GM12878 (cell line): ENCODE data around the gene DLST.

Source experiments
- CREB1 ChIP-seq: IDR thresholded peaks from 2 replicates; pipeline ENCODE4 v1.6.1; 2012; ENCODE audit warnings: low read depth, mild to moderate bottlenecking, inconsistent platforms
- CTCF ChIP-seq, 3 experiments: IDR thresholded peaks in 2 of 3; conservative IDR thresholded peaks in 1 of 3; 2 replicates each; pipeline ENCODE4 v1.5.1; 2011; ENCODE audit warnings: low read depth in 3 of 3, low read length in 3 of 3, mild to moderate bottlenecking in 3 of 3, control low read depth in 2 of 3, moderate library complexity in 2 of 3, inconsistent platforms in 1 of 3, mixed read lengths in 1 of 3; ENCODE audit not compliant: control insufficient read depth in 2 of 3, insufficient read depth in 1 of 3; ENCODE audit errors: extremely low read depth in 1 of 3
- JUNB ChIP-seq: IDR thresholded peaks from 2 replicates; pipeline ENCODE4 v1.6.1; 2016; ENCODE audit warnings: antibody characterized with exemption, mild to moderate bottlenecking
- MYC ChIP-seq: IDR thresholded peaks from 2 replicates; pipeline ENCODE4 v1.6.1; 2011; ENCODE audit warnings: mild to moderate bottlenecking, low read length, moderate library complexity, inconsistent platforms; ENCODE audit not compliant: insufficient read depth, insufficient replicate concordance, insufficient read length, severe bottlenecking
- POLR2AphosphoS5 ChIP-seq: IDR thresholded peaks from 2 replicates; pipeline ENCODE4 v1.6.1; 2011; ENCODE audit warnings: mild to moderate bottlenecking, low read length, inconsistent platforms
- PRDM15 ChIP-seq: fragments of 450-650 bp; formaldehyde crosslinking; IDR thresholded peaks from 2 replicates; pipeline ENCODE4 v1.4.0; 2020; ENCODE audit warnings: mild to moderate bottlenecking, moderate library complexity
- ZNF384 ChIP-seq: IDR thresholded peaks from 2 replicates; pipeline ENCODE4 v1.6.1; 2012; ENCODE audit warnings: low read depth, mild to moderate bottlenecking, low read length, improper control_type of control experiment, borderline replicate concordance
- ZSCAN29 ChIP-seq: fragments of 450-650 bp; IDR thresholded peaks from 2 replicates; pipeline ENCODE4 v1.6.1; 2017; ENCODE audit warnings: mild to moderate bottlenecking, moderate library complexity

GRCh38 chr14:74859757-74860552, 21.8 kb upstream of the DLST start:
- TF ChIP-seq MYC (no peak), CREB1 (no peak), JUNB (no peak), ZSCAN29 (no peak), CTCF (IDR thresholded peaks at IDR 0.05 in 2 of 3, conservative IDR thresholded peaks at IDR 0.05 in 1 of 3; ENCODE audit: control insufficient read depth in 2 of 3, extremely low read depth in 1 of 3, insufficient read depth in 1 of 3, low read depth in 3 of 3, low read length in 3 of 3) (no peak), PRDM15 (CRISPR knock-in tag) (no peak), ZNF384 (no peak), POLR2AphosphoS5 (no peak)
